HG02623 (cell line): ENCODE data around the gene HIVEP2.
A peak's percentile ranks its signal among the peaks of the same experiment; 100 is the strongest.

Experiments
- ATAC-seq: cut with Tn5 transposase; IDR thresholded peaks from one replicate; pipeline ENCODE4 v1.9.1; 2021; ENCODE audit warnings: moderate library complexity; ENCODE audit not compliant: unreplicated experiment

The HIVEP2 gene

DNA sequence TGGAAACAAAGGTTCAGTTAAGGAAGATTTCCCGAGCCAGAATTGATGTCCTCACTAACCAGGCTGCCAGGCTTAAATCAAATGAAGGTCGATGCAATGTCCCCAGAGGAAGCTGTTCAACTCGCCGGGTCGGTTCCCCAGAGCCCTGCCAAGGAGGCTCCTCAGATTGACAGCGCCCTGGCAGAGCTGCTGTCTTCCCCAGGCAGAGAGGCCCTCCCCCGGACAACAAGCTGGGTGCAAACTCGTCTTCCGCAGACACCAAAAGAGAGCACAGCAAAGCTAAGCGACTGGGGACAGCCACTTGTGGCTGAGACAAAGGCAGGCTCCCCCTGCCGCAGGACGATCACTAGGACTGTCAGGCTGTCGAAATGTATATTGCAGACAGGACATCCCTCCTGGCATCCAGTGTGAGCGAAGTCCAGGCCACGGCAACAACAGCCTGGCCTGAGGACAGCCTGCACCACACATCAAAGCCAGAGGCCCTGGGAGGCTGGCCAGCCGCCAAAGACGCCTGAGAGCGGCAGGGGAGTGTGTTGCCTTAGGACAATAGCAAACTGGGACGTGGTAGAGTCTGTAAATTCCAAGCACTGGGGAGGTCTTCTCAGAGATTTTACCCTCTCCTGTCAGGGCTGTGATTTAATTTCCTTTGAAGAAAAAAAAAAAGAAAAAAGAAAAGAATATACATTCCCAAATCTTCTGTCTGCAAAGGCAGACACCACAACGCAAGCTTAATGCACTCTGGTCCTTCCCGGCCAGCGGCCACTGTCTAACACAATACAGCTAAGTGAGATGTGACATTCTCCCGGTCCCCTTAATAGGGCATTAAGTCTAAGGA, 99.1 kb downstream of the HIVEP2 start:
- no peak for ATAC-seq

DNA sequence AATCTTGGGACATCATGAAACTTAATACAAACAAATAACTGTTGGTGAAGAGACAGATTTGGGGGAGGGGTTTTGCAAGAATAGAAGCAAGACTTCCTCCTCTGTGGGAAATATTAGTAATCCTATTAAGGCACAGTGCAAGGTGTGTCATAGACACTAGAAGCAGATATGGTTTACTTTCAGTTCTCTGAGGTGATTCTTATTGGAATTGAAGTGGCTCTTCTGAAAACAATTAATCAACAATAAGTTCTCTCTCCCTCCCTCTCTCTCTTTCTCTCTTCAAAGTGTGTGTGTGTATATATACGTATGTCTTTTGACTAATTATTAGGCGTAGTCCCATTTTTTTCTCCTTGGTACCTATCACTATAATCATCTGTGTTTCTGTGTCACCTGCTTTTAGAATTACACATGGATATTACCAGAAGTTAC, 99.8 kb downstream of the HIVEP2 start:
- ATAC-seq: peak; percentile 32

DNA sequence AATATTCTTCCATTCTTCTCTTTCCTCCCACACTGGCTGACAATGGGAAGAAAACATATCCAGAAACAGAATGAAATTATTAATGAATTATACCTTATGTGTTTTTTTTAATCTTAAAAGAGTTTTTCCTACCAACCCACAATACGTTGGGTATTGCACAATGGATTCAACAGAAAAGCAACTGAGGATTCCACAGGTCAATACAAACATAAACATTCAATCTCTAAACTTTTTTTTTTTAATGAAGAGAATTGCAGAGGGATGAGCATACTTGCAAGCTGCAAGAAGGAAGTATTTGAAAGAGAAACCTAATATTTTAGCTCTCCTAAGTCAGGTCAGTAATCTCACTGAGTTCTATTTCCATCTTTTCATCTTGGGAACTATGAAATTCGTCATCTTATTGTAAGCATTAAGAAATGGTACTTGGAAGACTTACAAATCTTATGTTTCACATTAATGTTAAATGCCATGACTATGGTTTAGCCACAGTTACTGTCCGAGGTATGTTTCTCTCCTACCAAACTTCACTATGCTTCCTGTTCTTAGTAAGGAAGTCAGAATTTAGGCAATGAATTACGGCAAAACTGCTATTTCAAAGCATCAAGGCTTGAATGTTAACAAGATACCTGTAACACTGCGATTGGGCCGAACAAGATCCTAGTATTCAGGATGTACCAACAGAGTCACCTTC, 100.8 kb downstream of the HIVEP2 start:
- ATAC-seq: peak; percentile 22

DNA sequence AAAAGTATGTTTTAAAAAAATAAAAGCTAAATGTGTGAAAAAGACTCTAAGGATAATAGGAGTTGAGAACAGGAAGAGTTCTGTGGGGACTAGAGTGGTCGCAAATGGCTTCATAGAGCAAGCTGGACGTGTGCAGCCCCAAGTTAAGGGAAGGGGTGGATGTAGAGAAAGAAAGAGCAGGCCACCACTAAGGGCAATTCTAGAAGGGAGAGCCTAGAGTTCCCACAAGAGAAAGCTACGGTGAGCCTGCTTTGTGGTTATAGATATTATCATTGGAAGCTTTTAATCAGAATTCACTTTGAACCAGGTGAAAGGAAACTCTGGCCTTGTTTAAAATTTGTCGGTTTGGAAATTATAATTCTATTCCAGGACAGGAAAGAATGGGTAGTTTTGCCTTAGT, 101.6 kb downstream of the HIVEP2 start:
- no peak for ATAC-seq

DNA sequence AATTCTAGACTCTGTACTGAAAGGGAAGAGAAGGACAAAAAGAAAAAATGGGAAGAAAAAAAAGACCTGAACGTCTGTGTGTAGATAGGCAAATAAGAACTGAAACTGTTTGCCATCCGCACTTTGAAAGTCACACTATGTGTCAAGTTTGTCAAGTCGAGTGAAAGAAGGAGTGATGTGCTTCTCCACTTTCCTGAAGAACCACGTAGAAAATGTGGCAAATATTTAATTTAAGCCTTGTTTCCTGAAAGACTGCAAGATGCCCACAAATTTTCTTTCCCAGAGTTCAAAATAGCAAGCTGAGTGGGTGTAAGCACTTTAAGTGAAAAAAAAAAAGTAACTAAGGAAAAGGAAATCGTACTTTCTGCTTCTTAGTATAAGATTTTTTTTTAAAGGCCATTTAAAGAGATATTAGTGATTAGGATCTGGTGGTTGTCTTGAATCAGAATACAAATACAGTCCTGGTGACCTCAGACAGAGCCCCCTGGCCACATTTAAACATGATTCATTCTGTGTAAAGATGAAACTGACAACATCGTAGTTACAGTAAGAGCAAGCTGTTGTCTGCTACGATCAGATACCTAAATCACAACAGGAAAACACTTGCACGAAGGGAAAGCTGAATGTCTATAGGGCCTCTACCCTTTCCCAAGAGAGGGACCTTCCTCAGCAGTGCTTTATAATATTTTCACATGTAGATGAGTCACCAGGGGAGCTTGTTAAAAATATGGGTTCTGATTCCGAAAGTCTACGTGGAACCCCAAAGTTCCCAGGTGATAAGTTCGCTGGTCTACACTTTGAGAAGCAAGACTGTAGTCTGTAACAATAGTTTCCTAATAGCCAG, 102.3 kb downstream of the HIVEP2 start:
- ATAC-seq: peak; percentile 61

DNA sequence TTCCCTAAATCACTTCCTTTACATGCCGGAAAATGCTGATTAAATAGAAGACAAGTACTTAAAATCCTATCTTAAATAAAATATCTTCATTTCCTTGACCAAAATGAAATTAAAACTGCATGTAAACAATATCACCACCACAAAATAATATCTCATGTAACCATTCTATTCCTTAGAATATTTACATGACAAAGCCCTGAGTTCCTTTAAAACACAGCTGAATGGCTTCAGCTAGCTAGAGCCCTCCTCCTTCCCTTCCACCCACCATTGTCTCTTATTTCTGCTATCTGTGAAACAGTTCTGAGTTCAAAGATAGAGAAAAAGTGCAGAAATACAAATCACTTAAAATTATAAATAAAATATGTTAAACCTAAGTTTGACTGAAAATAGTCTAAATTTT, 103.1 kb downstream of the HIVEP2 start:
- no peak for ATAC-seq

DNA sequence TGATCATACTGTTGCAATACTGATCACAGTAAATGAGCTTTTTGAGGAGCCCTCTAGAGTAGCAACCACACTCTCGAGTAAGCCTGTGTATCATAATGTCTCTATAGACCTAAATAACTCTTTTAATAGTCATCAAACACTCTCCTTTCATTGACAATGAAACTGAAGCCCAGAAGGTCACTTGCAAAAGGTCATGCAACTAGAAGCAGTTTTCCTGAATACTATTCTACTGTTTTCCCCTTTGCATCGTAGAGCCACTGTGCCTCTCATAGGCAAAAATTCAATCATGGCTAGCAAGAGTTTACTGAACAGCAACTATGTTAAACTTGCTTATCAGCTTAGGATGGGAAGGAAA, 105.3 kb downstream of the HIVEP2 start:
- no peak for ATAC-seq

DNA sequence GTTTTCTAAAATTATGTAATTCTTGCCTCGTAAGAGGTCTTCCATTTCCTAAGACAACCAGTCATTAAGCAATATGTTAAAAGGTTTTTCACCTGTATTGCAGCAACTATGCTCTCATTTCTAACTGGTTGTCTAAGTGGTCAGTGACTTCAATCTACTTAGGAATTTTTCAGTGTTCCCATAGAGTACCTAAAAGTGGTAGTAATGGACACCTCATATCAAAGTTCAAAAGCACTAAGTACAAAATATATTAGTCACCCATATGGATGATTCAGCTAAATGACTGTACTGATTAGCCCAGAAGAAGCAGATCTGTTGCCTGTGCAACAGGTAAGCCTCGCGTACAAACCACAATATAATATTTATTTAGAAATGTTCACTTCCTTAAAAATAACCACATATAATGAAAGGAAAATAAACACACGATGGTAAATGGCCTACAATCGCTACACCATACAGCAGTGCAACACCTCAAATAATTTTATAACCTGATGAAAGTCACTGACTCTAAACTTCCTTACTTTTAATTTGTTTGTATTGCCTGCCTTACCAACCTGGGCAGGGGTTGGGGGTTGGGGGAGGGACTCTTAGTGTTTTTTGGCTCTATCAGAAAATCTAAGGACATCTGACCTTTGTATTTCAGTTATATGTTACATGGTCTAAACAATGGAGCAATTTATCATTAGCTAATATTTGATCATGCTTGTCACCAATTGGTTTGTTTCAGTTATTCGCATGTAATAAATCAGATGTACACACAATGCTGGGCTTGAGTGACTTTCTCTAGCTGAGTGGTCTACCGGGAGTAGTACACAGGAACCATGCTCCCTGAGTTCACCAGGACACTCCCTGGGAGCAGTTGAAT, 105.9 kb downstream of the HIVEP2 start:
- no peak for ATAC-seq

DNA sequence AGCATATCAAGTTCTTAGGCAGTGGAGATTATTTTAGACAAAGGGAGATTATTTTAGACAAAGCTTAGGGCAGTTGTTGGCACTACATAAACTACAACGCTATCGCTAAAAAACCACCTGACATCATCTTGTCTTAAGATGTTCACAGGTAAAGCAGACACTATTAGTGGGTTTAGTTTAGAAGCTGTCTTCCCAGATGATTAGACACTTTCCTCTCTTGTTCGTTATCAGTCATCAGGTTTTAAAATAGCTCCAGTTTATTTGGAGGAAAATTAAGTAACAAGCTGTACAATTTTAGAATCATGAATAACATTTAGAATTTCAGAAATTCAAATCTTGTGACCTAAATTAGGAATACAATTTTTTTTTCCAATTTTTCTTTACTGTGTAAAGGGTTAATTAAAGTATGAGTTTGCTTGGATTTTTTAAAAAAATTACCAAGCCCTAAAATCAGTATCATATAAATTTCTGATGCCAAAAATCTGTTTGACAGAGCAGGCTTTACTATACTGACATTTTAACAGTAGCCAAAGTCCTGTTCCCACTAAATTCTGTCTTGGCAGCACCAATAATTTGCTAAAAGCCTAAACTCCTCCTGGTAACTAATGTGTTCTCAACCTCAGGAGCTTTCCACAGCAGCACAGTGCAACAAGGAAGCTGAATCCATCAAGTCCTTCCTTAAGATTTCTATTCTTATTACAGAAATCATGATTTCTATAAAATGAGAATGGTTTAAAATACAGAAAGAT, 109.0 kb downstream of the HIVEP2 start:
- no peak for ATAC-seq

DNA sequence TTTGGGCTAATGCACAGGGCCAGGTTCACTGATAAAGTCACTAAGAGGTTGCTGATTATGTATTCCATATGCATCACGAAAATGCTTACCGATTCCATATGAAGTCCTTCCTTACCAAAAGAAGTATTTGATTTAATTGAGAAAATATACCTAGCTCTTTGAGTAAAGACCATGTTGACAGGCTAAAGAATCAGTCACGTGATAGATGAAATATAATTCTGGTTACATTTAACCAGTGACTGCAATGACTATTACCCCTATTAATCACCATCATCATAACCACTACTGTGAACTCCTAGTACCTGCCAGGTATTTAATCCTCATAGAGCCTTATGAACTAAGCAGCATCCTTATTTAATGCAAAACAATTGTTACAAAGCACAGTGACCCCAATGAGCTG, 110.1 kb downstream of the HIVEP2 start:
- ATAC-seq: no peak

DNA sequence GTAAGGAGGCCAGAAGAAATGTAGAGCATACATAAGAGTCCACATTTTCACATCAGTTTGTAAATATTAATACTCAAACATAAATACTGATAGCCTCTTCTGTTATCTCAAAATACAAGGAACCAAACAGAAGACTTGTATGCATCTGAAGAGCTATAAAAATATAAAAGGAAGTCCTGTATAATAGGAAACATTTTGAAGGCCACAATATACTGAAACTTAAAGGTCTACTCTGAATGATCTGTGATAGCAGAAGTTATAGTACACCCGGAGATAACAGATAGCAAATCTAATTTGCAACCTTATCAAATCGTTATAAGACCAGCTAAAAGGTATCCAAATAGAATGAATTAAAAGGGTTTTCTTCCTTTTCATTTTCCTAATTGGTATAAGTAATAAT, 111.2 kb downstream of the HIVEP2 start:
- ATAC-seq: no peak

DNA sequence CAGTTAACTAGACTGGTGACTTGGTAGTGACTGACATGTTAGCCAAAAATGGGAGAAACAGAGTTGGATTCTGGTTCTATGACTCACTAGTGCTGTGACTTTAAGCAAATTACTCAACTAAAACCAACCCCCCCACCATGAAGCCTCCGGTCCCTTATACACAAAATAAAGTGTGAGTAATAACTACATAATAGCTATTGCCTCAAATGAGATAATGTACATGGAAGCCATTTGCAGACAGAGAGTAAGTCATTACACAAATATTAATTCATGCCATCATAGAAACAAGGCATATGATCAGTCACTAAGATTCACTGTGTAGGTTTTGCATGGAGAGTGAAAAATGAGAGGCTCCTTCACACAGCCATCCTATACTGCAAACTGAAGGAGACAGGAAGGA, 111.9 kb downstream of the HIVEP2 start:
- ATAC-seq: no peak

DNA sequence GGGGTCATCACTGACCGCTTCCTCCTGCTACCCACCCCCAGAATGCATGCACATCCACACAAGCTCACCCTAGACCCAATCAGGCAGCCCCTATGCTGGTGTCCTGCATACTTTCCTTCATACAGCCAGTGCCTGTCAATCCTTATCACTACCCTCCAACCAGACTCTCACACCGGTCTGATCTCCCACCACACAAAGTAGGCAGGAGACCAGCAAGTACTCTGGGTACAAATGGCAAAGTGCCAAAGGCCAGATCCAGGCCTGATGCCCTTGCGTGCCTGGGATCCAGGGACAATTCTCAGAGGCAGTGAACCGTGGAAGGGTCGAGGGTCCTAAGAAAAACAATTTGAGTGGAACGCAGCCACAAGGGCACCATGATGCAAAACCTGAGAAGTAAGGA, 114.2 kb downstream of the HIVEP2 start:
- no peak for ATAC-seq

DNA sequence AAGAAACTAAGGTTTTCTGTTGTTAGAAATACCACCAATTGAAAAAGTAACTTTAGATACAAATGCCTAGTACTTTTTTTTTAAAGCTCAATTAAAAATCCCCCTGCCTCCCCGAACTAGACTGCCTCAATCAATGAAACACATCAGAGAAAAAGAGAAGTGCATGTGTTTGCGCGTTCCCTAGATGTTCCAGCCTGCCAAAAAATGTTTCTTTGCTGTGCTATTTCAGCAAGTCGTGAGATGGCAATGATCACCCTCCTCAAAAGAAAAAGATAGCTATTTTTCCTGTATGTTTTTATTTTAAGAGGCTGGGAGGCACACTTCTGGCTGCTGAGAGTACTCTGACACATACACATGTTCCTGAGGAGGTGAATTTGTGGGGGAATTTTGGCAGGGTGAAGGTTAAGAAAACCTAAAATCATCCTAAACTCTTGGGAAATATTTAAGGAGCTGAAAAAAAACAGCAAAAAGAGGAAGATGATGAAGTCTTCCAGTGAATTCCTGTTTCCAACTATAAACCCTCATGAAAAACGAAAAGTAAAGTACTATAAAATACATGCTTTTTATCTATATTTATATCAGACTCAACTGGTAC, 114.8 kb downstream of the HIVEP2 start:
- no peak for ATAC-seq

DNA sequence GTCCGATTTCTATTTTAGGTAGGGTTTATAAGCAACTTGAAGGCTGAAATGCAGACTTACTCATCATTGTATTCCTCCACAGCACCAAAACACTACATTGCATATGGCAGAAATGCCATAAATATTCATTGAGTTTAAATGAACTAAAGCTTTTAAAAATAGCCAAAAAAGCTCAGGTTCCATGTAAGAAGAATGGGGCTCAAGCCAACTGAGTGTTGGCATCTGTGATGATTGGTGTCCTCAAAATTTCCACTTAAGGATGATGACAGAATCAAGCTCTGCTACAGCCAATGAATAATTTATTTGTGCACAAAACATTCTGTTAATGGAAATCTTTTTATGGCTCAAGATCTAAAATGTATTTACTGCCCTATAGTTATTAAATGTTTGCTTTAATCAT, 115.4 kb downstream of the HIVEP2 start:
- ATAC-seq: no peak

DNA sequence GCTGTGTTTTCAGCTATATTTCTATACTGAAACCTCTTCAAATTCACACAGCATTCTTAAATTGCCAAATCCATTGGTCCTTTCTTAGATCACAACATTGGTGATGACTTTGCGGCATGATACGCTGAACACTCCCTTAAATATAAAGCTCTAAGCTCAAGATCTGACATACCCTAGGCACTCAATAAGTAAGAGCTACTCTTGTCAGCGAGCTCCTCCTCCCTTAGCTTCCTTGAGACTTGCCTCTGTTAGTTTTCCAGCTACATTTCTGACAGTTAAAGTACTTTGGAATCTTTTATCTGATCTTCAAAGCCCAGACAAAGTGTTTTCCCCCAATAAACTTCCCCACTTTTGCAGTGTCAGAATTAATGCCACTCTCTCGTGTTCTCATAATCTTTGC, 117.0 kb downstream of the HIVEP2 start:
- ATAC-seq: no peak

DNA sequence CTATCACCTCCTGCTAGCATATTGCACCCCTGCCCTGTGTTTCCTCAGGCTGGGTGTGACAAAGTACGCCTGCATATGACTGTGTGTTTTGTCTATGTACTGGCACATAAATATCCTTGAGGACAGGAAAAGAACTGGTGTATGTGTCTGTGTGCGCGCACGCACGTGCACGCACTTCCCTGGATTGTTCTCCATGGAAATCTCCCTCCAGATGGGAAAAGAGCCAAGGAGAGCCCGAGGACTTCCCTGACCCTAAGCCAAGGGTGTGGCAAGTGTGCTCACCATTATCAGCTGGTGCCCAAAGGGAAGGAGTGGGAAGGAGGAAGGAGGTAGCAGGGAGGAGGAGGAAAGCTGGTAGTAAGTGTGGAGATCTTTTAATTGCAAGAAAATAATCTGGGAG, 117.6 kb downstream of the HIVEP2 start:
- no peak for ATAC-seq

DNA sequence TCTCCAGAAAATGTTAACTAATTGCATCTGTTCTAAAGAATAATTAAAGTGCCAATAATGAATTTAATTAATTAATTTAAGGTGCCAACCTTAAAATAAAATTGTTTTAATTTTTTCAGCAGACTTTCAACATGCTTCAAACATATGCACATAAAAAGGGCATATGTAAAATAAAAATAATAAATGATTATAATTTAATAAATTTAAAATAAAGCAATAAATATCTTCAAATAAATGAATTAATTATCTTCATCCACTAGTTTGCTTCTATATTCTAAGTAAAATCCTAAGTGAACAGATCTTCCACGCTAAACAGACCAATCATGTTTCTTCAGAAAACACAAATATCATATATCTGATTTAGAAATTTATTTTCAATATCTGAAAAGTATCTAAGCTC, 119.2 kb downstream of the HIVEP2 start:
- ATAC-seq: no peak

DNA sequence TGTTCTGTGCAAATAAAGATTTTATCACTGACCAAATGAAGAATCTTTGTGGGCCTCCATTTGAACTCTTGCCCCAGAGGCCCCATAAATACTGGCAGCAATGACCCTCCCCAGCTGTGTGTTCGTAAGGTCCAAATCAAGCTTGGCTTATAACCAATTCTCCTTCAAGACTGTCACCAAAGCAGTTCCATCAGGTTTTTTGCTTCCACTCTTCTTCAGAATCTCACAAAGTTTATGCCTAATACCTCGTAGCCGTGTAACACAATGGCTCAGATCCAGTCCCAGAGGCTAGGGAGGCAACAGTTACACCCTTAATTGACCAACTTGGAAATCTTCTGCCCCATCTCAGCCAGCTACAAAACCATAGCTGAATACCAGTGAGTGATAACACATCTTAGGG, 120.5 kb downstream of the HIVEP2 start:
- ATAC-seq: no peak
